ENCODE measurements around the gene ADGRB3. TPM values are rescaled to one million over a fixed set of nuclear protein-coding genes. Genes with fewer than 3 reads are reported as not detected.

Gene ADGRB3
- total RNA-seq, 4 donors from 2014 or later = 5.3 to 15.6 (median 7.6) TPM

DNA sequence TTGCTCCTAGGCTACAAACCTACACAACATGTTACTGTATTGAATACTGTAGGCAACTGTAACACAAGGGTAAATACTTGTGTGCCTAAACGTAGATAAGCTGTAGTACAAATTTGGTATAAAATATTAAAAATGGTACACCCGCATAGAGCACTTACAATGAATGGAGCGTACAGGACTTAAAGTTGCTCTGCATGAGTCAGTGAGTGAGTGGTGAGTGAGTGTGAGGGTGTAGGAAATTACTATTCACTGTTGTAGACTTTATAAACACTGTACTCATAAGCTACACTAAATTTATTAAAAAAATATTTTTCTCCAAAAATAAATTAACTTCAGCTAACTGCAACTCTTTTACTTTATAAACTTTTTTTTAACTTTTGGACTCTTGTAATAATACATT lies 391.6 kb downstream of the ADGRB3 start:
- Histone ChIP-seq H3K9me3 (no peaks in the 10 kb centered on the region), H3K27me3 (no peaks in the 10 kb centered on the region), H3K4me1 (no peaks in the 10 kb centered on the region), H3K36me3 (no peaks in the 10 kb centered on the region), H3K27ac (no peak overlapping the region), H3K4me3 (no peak overlapping the region)
- no peak for DNase-seq
- TF ChIP-seq POLR2A (IDR thresholded peaks at IDR 0.05) = no peak
- TF ChIP-seq, protein P1, sequence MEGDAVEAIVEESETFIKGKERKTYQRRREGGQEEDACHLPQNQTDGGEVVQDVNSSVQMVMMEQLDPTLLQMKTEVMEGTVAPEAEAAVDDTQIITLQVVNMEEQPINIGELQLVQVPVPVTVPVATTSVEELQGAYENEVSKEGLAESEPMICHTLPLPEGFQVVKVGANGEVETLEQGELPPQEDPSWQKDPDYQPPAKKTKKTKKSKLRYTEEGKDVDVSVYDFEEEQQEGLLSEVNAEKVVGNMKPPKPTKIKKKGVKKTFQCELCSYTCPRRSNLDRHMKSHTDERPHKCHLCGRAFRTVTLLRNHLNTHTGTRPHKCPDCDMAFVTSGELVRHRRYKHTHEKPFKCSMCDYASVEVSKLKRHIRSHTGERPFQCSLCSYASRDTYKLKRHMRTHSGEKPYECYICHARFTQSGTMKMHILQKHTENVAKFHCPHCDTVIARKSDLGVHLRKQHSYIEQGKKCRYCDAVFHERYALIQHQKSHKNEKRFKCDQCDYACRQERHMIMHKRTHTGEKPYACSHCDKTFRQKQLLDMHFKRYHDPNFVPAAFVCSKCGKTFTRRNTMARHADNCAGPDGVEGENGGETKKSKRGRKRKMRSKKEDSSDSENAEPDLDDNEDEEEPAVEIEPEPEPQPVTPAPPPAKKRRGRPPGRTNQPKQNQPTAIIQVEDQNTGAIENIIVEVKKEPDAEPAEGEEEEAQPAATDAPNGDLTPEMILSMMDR (IDR thresholded peaks at IDR 0.05) = no peak
- intact Hi-C loops (cut with DNase I; ENCODE audit: low total_unique reads) = no loop called here

DNA sequence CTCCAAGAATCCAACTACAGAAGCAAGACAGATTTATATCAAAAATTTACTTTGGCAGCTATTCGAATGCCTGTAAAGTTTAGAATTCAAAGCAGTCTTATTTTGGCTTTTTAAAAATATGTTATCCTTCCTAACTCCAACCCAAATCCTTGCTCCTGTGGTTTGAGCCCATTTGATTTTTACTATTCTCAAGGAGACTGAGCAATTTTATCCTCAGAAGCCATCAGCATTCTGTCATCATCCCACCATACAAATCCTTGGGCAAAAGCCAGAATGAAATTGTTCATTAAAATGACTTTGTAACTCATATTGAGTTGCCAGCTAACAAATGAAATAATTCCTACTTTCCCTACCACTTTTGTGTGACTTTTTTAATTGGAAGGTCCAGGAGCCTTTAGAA lies 392.8 kb downstream of the ADGRB3 start:
- Histone ChIP-seq H3K4me3 (no peak overlapping the region), H3K36me3 (no peaks in the 10 kb centered on the region), H3K9me3 (no peaks in the 10 kb centered on the region), H3K27ac (no peak overlapping the region), H3K27me3 (no peaks in the 10 kb centered on the region), H3K4me1 (no peaks in the 10 kb centered on the region)
- intact Hi-C loops (cut with DNase I; ENCODE audit: low total_unique reads) = no loop called here
- TF ChIP-seq POLR2A (IDR thresholded peaks at IDR 0.05) = no peak
- TF ChIP-seq, protein P1 (IDR thresholded peaks at IDR 0.05) = no peak
- no peak for DNase-seq

DNA sequence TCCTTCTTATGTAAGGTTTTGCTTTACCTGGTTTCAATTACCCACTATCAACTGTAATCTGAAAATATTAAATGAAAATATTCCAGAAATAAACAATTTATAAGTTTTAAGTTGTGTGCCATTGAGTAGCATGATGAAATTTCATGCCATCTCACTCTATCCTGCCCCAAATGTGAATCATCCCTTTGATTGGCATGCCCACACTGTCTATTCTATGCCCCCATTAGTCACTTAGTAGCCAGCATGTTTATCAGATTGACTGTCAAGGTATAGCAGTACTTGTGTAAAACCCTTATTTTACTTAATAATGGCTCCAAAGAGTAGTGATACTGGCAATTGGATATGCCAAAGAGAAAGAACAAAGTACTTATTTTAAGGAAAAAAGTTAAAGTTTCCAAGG lies 403.8 kb downstream of the ADGRB3 start:
- no peaks in the 10 kb centered on the region for H3K9me3 ChIP-seq
- TF ChIP-seq, protein P1 (IDR thresholded peaks at IDR 0.05) = no peak
- no peak for TF ChIP-seq POLR2A (IDR thresholded peaks at IDR 0.05)
- no peak overlapping the region for H3K4me3 ChIP-seq
- no peaks in the 10 kb centered on the region for H3K36me3 ChIP-seq
- no peak for DNase-seq
- H3K27me3 ChIP-seq = no peaks in the 10 kb centered on the region
- intact Hi-C loops (cut with DNase I; ENCODE audit: low total_unique reads) = no loop called here
- no peaks in the 10 kb centered on the region for H3K4me1 ChIP-seq
- H3K27ac ChIP-seq = no peak overlapping the region

DNA sequence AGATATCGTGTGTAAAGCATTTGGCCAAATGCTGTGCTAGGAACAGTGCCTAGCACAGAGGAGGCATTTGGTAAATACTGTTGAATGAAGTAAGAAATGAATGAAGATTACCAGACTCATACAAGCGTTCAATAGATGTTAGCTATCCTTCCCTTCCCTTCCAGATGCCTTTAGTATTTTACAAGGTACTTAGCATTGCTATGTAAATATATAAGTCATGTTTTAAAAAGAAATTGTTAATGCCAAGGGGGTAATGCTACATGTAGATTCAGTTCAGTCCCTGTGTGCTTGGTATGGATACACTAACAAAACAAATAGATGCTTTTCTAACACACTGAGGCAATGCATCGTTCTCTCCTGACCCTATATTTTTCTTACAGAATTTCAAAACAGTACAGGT lies 407.2 kb downstream of the ADGRB3 start:
- H3K4me3 ChIP-seq = no peak overlapping the region
- intact Hi-C loops (cut with DNase I; ENCODE audit: low total_unique reads) = no loop called here
- no peak for DNase-seq
- H3K9me3 ChIP-seq = no peaks in the 10 kb centered on the region
- H3K27me3 ChIP-seq = no peaks in the 10 kb centered on the region
- H3K27ac ChIP-seq = no peak overlapping the region
- H3K4me1 ChIP-seq = no peaks in the 10 kb centered on the region
- H3K36me3 ChIP-seq = no peaks in the 10 kb centered on the region
- TF ChIP-seq, protein P1 (IDR thresholded peaks at IDR 0.05) = no peak
- TF ChIP-seq POLR2A (IDR thresholded peaks at IDR 0.05) = no peak

DNA sequence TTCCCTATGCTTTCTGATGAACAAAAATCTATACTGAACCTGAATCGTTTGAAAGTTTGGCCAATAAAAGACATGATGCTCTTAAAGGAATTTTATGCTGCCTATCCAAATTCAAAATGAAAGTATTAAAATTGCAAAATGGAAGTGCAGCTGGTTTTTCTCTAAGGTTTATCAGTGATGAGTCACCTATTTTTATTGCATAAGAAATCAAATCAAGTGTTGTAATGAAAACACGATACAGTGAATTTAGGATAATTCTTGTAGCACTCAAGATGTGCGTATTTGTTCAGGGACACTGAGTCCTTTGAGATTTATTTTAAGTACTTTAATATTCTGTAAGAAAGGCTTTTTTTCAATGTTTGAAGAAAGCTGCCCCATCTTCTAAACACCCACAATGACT lies 409.5 kb downstream of the ADGRB3 start:
- no peaks in the 10 kb centered on the region for H3K27me3 ChIP-seq
- intact Hi-C loops (cut with DNase I; ENCODE audit: low total_unique reads) = no loop called here

More for the DNA sequence above, 409.5 kb downstream of the ADGRB3 start:
- TF ChIP-seq POLR2A (IDR thresholded peaks at IDR 0.05) = no peak
- TF ChIP-seq, protein P1 (IDR thresholded peaks at IDR 0.05) = no peak
- H3K4me1 ChIP-seq = no peaks in the 10 kb centered on the region
- H3K27ac ChIP-seq = peak overlapping the region in 1 of 2 donors; percentile 17
- DNase-seq = no peak
- H3K36me3 ChIP-seq = no peaks in the 10 kb centered on the region
- H3K4me3 ChIP-seq = no peak overlapping the region
- H3K9me3 ChIP-seq = no peaks in the 10 kb centered on the region
